ENCODE measurements around the gene DQX1.

DNA sequence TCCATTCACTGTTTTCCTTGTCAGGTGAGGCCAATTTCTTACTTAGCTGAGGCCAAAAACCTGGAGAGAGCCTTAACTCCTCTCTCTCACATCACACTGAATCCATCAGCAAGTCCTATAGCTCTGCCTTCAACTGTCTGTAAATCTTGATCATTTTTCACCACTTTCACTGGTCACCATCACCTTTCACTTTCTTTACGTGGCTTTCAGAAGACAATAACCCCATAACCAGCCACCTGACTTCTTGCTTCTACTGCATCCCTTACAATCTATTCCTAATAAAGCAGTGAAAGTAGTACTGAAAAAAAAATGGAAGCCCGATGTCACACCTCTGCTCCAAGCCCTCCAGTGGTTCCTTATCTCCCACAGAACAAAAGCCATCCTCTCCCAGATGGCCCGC lies 20.0 kb upstream of the DQX1 start:
- TF ChIP-seq, protein P1, sequence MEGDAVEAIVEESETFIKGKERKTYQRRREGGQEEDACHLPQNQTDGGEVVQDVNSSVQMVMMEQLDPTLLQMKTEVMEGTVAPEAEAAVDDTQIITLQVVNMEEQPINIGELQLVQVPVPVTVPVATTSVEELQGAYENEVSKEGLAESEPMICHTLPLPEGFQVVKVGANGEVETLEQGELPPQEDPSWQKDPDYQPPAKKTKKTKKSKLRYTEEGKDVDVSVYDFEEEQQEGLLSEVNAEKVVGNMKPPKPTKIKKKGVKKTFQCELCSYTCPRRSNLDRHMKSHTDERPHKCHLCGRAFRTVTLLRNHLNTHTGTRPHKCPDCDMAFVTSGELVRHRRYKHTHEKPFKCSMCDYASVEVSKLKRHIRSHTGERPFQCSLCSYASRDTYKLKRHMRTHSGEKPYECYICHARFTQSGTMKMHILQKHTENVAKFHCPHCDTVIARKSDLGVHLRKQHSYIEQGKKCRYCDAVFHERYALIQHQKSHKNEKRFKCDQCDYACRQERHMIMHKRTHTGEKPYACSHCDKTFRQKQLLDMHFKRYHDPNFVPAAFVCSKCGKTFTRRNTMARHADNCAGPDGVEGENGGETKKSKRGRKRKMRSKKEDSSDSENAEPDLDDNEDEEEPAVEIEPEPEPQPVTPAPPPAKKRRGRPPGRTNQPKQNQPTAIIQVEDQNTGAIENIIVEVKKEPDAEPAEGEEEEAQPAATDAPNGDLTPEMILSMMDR (IDR thresholded peaks at IDR 0.05) = no peak
- TF ChIP-seq POLR2A (IDR thresholded peaks at IDR 0.05) = no peak
